K562 (cell line): ENCODE results near the gene PYGO2. TPM values are rescaled to one million over a fixed set of nuclear protein-coding genes. Genes with fewer than 3 reads are reported as not detected.

Source experiments
- ATF7 ChIP-seq: fragments of 450-650 bp; IDR thresholded peaks from 2 replicates; pipeline ENCODE4 v1.7.1; 2014; ENCODE audit warnings: mild to moderate bottlenecking, moderate library complexity
- BACH1 ChIP-seq: fragments of 200-800 bp; sonication (Bioruptor generic); IDR thresholded peaks from 2 replicates; pipeline ENCODE4 v1.6.1; 2016; ENCODE audit warnings: missing genetic modification characterization, missing compliant biosample characterization
- CBFA2T3 ChIP-seq: fragments of 450-650 bp; IDR thresholded peaks from 2 replicates; pipeline ENCODE4 v1.6.1; 2017
- FIP1L1 ChIP-seq: fragments of 200-400 bp; formaldehyde crosslinking; IDR thresholded peaks from 2 replicates; pipeline ENCODE4 v1.6.1; 2018; ENCODE audit warnings: mild to moderate bottlenecking, low read depth, low read length; ENCODE audit not compliant: poor library complexity, severe bottlenecking
- FOXJ3 ChIP-seq: sonication (generic); formaldehyde crosslinking; IDR thresholded peaks from 2 replicates; pipeline ENCODE4 v1.4.0; 2020; ENCODE audit warnings: mild to moderate bottlenecking, missing genetic modification reagents
- GTF3C2 ChIP-seq: IDR thresholded peaks from 3 replicates; pipeline ENCODE4 v1.6.1; 2011; ENCODE audit warnings: borderline replicate concordance, mild to moderate bottlenecking, moderate library complexity; ENCODE audit not compliant: insufficient read length; ENCODE audit errors: extremely low read depth
- MAZ ChIP-seq, 2 experiments: fragments of 450-650 bp in 1 of 2; sonication (generic) in 1 of 2; formaldehyde crosslinking; IDR thresholded peaks in 1 of 2; conservative IDR thresholded peaks in 1 of 2; 2 replicates each; pipeline versions ENCODE4 v1.4.0 to v1.5.0; 2020; ENCODE audit warnings: mild to moderate bottlenecking in 1 of 2, missing genetic modification reagents in 1 of 2
- MTA1 ChIP-seq: fragments of 450-650 bp; IDR thresholded peaks from 2 replicates; pipeline ENCODE4 v1.6.1; 2017; ENCODE audit warnings: borderline replicate concordance
- NRF1 ChIP-seq, 2 experiments: fragments of 450-650 bp; IDR thresholded peaks in 1 of 2; conservative IDR thresholded peaks in 1 of 2; 2 replicates each; pipeline ENCODE4 v1.6.1; 2014; ENCODE audit warnings: mild to moderate bottlenecking in 2 of 2
- PCBP2 ChIP-seq: fragments of 200-400 bp; formaldehyde crosslinking; IDR thresholded peaks from 2 replicates; pipeline ENCODE4 v1.6.1; 2018; ENCODE audit warnings: low read length, low read depth, mild to moderate bottlenecking, moderate library complexity; ENCODE audit not compliant: poor library complexity, severe bottlenecking
- PHF21A ChIP-seq: fragments of 450-650 bp; IDR thresholded peaks from 2 replicates; pipeline ENCODE4 v1.6.1; 2017; ENCODE audit warnings: low read depth, borderline replicate concordance
- PTBP1 ChIP-seq: fragments of 200-400 bp; formaldehyde crosslinking; IDR thresholded peaks from 2 replicates; pipeline ENCODE4 v1.6.1; 2017; ENCODE audit warnings: low read depth, low read length
- SMC3 ChIP-seq: conservative IDR thresholded peaks from 2 replicates; pipeline ENCODE4 v1.6.1; 2011; ENCODE audit warnings: low read depth, low read length, improper control_type of control experiment; ENCODE audit not compliant: insufficient read depth
- ZBTB17 ChIP-seq: fragments of 450-650 bp; formaldehyde crosslinking; IDR thresholded peaks from 2 replicates; pipeline ENCODE4 v1.4.0; 2020; ENCODE audit warnings: mild to moderate bottlenecking
- ZBTB40 ChIP-seq, 2 experiments: fragments of 450-650 bp in 1 of 2; sonication (generic) in 1 of 2; formaldehyde crosslinking in 1 of 2; IDR thresholded peaks; 2 replicates each; pipeline versions ENCODE4 v1.7.1 to v1.9.0; 2016 to 2022; ENCODE audit warnings: inconsistent platforms in 1 of 2, mild to moderate bottlenecking in 1 of 2, missing genetic modification reagents in 1 of 2
- ZNF24 ChIP-seq: fragments of 450-650 bp; IDR thresholded peaks from 2 replicates; pipeline ENCODE4 v1.6.1; 2016
- ZNF766 ChIP-seq: fragments of 200-800 bp; sonication (Bioruptor generic); conservative IDR thresholded peaks from 2 replicates; pipeline ENCODE4 v1.6.1; 2016; ENCODE audit warnings: missing genetic modification characterization, missing compliant biosample characterization
- polyA plus RNA-seq, 8 experiments: library from polyadenylated mRNA; depleted of rRNA in 4 of 8; stranded (reverse) in 5 of 8; unstranded in 3 of 8; fragments of >200 nt; fragmentation: Nextera tagmentation in 2 of 8; fragmentation: Illumina TruSeq in 1 of 8; extraction: Ambion mirVana in 2 of 8; extraction: Trizol in 1 of 8; gene quantifications; 2 replicates each; pipeline versions ENCODE4 v1.2.1 to v1.2.3, GENCODE V29; 2011 to 2014; ENCODE audit warnings: inconsistent platforms in 1 of 8, missing spikeins in 1 of 8
- total RNA-seq, 7 experiments: library from RNA; depleted of rRNA in 6 of 7; stranded (reverse); fragments of >200 nt in 6 of 7; fragmentation: Illumina TruSeq in 2 of 7; extraction: Trizol in 2 of 7; gene quantifications; 2 replicates each; pipeline versions ENCODE4 v1.2.1 to v1.2.3, GENCODE V29; 2011 to 2021; ENCODE audit warnings: low replicate concordance in 1 of 7

Gene PYGO2
- total and polyA plus RNA-seq, 9 of the 15 experiments (the other 6 are each of a cell fraction or from before 2014, with no cell fraction given) = 8.3 to 36.2 (median 18.2) TPM

- TF ChIP-seq GTF3C2 (no peak), CBFA2T3 (peak; percentile 33; the same call in 1 of the 2 replicates), ZBTB17 (CRISPR knock-in tag) (no peak), FIP1L1 (no peak), ZBTB40 (IDR thresholded peaks at IDR 0.05) (peak; percentile 82), ZBTB40 (CRISPR knock-in tag; IDR thresholded peaks at IDR 0.05) (no peak), NRF1 (conservative IDR thresholded peaks at IDR 0.05 in 1 of 2, IDR thresholded peaks at IDR 0.05 in 1 of 2) (no peak; a peak in 1 of 4 replicates), PHF21A (peak; percentile 77; the same call in 1 of the 2 replicates), ZNF766 (CRISPR knock-in tag) (no peak; the same call in 1 of the 2 replicates), ATF7 (no peak), ZNF24 (no peak), MTA1 (no peak), SMC3 (no peak), PCBP2 (no peak), FOXJ3 (no peak), PTBP1 (no peak), BACH1 (tag) (no peak), MAZ (CRISPR knock-in tag; conservative IDR thresholded peaks at IDR 0.05 in 1 of 2, IDR thresholded peaks at IDR 0.05 in 1 of 2) (peak in 1 of 2 experiments; percentile 28; a peak in 2 of 4 replicates)
These were observed 42.3 kb upstream of the PYGO2 start (continued) for GRCh38 chr1:155003766-155004351.
